ENCODE results near the gene FCHSD1.
"Not testable (repeated sequence)": the region's sequence is repeated elsewhere in the genome, so short reads cannot be mapped to it uniquely, and the experiment has no call there.

FCHSD1 gene

DNA sequence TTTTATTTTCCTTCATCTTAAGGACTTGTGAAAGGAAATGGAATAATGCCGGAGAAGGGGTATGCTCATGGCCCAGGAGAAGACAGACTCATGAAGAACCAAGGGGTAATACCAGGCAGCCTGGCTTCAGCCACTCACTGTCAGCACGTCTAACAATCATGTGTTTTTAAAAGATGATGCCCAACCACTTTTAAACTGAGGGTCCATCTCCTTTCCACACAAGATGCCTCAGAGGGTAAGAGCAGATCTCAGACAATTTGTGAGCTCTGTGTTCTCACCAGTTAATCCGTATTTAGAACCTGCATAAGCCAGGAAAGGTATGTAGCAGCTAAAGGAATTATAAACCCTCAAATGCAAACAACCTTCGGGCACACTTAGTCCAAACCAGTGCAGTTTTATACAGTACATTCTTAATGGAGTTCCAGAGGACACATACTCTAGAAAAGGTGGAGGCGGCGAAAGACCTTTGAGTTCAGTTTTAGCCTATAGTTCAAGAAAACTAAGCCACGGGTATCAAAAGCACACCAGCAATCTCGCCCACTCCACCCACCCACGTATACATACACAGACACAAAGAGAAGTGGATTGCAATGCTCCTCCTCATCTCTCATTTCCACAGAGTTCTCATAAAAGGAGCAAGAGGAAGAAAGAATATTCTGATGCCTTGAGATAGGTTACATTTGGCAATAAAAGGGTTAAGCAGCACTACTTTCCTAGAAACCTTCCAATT lies 35.1 kb downstream of the FCHSD1 start:
- DNase-seq: no peak

DNA sequence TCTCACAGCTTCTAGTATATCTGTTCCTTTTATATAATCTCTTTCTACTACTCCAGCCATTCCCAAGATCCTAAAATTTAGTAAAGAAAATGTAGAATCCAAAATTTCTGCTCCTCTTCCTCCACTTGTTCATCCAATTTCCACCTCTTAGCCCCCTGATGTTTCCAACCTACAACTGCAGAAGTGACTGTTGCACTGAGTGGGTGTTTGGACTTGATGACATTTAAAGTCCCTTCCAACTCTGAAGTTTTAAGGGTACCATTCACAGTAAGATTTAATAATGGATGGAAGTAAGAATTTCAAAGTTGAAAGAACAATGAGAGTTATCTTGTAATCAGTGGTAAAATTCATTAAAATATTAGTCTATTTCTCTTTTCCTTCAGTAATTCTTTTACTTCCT lies 37.9 kb downstream of the FCHSD1 start:
- DNase-seq: no peak

DNA sequence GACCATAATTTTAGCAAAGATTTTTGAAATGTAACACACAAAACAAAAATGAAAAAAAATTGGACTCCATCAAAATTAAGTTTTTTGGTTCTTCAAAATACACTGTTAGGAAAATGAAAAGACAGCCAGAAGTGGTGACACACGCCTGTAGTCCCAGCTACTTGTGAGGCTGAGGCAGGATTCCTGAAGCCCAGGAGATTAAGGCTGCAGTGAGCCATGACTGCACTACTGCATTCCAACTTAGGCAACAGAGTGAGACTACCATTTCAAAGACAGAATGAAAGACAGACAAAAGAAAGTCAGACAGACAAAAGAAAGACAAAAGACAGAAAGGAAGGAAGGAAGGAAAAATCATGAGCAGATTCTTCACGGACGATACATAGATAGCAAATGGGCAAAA lies 39.9 kb downstream of the FCHSD1 start:
- no peak for DNase-seq

DNA sequence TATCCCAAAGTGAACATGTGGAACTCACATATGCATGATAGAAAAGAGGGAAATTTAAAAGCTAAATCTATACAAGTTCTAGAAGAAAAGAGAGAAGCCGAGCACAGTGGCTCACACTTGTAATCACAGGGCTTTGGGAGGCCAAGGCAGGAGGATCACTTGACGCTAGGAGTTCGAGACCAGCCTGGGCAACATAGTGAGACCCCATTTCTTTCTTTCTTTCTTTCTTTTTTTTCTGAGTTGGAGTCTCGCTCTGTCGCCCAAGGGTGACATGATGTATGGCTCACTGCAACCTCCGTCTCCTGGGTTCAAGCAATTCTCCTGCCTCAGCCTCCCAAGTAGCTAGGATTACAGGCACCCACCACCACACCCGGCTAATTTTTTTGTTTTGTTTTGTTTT lies 41.3 kb downstream of the FCHSD1 start:
- not testable (repeated sequence) for DNase-seq

DNA sequence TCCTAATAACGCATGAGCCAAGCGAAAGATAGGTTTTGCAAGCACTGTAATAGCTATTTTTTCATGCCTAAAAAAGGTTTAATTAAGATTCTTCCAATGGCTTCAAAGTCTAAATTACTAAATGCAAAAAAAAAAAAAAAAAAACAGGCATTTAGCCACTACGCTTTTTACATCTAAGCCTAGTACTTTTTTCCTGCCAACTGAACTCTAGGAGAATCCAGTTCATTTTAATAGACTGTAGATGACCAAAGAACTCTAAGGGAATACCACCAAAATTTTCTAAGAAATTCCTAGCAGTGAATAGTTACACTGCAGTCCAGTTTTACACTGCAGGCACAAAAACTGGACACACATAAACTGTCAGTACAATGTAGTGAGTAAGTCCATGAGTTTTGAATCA lies 42.2 kb downstream of the FCHSD1 start:
- no peak for DNase-seq

DNA sequence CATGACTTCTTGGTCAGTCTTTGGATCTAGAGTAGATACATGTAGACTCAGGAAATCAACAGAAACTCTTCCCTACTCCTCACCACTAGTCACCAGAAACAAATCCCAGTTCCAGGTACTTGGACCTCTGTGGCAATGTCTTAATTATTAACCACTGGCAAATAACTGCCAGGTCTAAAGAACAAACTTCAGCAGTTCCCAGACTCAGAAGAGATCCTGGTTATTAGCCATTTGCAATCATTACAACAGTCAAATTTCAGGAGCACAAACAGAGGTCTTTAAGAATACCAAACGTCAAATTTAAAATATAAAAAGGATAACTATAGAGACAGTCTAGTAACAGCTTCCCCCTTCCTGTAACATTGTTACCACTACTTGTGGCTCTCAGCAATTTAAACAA lies 42.7 kb downstream of the FCHSD1 start:
- DNase-seq: no peak

DNA sequence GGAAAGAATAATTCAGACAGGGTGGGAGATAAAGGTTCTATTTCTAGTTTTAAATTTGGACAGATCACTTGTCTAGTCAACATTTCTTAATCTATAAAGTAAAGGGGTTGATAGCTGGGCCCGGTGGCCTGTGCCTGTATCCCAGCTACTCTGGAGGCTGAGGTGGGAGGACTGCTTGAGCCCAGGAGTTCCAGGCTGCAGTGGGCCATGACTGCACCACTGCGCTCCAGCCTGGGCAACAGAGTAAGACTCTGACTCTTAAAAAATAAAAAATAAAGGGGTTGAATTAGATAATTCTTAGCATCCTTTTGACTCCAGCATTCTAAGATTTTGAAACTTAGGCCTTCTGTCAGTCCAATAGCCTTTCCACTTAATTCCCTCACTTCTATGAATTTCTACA lies 43.2 kb downstream of the FCHSD1 start:
- no peak for DNase-seq

DNA sequence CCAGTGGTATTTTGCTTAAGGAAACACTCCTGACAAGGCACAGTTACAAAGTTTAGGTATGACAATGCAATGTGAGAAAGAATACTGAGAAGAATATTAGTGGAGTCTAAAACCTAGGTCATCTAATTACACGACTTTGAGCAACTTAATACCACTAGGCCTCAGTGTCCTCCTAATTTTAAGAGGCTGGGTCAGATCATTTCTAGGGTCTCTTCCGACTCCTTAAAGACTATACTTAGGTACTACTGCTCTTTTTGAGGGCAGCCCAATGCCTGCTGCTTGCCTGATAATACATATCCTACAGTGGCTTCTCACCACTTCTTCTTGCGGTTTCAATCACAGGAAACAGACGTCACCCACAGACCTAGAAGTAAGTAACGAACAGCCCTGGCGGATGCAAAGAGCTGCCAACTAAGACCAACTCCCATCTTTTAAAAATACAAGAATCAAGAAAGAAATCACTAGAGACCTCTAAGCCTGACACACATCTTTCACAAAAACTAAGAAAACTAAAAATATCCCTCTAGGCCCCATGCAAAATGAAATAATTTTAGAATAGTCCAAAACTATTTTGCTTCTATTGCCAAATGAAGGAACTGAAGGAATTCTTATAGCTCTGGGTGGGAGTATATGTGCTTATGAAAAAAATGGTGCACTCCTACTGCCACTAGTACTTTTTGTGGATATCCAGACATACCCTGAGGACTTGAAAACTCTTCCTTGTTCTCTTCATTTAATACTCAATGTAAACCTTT lies 45.5 kb downstream of the FCHSD1 start:
- peak in 3 of 4 experiments; percentile 7 to 46 (median 41) for DNase-seq

DNA sequence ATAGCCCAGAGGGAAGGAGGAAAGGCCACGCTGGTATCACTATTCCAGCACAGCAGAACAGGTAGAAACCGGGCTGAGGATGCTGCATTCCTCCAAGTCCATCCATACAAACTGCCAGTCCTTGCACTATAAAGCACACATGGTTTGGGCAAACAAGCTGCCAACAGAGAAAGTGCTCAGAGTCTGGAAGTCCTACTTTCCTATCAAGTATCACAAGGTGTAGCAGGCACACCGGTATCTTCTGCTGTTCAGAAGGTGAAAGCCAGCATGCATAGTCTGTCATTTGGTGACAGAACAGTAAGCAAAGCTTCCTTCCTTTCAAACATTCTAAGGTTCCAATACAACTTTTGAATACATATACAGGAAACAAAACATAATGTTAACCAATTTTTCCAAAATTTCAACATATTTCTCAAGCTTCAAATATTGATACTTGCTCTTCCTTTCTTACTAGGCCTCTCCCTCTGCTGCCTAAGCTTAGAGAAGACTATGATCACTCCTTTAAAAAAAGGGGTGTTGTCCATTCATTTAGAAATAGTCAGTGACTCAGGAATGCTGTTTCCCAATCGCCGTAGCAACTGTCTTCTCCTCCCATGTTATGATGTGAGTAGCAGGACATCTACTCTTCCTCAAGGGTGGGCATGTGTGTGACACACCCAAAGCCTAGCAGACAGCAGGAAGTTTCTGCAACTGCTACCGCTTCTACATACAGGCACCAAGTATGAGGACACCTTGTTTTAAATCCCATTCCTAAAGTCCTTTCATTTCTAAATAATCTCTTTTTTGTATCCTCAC lies 47.1 kb downstream of the FCHSD1 start:
- no peak for DNase-seq

DNA sequence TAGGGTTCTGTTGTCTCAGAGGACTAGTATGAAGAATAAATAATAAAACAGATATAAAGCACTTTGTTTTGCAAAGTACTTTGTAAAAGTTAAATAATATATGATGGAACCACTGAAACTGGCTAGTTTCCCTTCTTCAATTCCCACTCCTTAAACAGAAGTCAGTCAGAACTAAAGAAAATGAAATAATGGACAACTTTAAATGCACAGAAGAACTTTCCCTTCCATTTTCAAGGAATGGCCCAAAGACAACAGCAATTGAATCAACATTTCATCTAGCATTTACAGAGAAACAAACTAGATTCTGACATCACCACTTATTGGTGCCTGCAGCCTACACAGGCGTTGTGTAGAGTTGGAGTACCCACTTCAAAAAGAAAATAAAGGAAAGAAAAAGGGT lies 48.6 kb downstream of the FCHSD1 start:
- DNase-seq: no peak

DNA sequence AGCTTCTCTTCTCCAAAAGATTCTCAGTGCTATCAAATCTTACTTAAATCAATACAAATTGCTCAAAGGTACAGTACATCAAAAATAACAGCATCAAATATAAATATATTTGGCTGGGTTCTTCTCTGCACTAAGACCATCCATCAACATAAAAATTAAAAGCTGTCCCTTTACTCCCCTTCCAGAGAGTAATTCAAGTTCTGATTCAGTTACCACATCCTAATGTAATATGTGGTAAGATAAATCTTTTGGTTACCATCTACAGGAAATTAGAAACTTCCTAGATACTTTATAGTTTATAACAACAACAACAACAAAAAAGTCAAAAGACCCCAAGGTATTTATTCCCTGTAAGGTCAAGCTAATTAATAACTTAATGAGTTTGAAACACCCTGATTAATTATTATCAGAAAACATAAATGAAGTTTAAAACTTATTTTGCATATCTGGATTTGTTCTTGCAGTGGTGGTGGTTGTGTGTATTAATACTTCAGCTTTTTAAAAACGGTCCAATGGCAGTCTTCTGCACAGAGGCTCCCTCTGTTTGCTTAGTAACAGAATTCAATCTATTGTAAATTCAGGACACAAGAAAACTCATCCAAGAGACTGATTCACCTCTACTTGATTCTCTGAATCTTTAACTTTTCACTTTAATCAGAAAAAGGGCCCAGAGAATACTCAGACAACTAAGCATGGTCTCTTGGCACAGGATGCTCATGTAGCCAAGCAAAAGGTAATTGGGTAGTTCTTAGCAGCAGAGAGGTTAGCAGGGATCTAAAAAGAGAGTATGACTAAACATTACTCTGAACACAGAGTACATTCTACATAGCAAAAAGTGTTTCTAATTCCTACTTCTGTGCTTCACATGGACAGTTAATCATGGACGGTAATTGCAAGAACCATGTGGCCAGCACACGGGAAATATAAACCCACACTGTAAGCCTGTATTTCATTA lies 52.5 kb downstream of the FCHSD1 start:
- DNase-seq: no peak

DNA sequence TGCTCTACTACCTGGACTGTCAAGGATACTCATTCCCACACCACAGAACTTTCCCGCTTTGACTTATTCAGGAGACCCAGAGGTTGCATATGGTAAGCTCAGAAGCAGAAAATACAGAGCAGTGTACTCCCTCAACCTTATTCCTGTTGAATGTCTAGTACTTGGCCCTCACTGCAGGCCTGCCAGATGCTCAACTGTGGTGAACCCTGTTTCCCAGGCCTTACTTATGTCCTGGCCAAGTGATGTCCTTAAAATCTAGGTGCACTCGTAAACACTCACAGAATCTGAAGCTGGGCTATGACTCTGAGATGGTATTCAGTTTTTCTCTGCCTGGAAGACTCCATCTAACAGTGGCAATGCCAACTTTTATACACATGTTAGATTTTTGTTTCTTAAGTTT lies 53.4 kb downstream of the FCHSD1 start:
- no peak for DNase-seq

DNA sequence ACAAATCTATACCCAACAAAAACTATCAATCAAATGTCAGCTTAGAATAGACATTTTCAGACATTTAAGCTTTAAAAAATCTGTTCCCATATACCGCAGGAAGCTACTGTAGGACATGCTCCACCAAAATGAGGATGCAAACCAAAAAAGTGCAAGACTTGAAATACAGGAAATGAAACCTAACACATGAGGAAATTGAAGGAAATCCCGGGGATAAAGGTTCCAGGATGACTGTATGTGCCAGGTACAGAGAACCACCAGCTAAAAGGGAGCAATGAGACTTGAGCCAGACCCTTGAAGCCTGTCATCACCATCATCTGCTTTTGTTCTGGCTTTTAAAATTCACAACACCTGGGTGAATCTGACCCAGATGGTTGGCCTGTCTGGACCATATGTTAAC lies 53.8 kb downstream of the FCHSD1 start:
- no peak for DNase-seq

DNA sequence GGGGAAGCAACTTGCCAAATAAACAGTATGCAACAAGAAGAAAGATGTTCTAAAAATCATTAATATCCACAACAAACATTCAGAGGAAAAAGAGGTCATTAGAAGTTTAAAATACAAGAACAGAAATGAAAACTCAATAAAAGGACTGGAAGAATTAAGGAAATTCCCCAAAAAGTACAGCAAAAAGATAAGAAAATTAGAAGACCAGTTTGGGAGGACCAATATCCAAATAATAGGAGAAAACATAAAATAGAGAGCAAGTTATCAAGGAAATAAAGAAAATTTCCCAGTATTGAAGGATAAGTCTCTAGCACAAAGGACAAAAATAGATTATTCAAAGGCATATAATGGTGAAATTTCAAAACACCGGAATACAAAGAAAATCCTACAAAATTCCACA lies 54.4 kb downstream of the FCHSD1 start:
- DNase-seq: no peak

DNA sequence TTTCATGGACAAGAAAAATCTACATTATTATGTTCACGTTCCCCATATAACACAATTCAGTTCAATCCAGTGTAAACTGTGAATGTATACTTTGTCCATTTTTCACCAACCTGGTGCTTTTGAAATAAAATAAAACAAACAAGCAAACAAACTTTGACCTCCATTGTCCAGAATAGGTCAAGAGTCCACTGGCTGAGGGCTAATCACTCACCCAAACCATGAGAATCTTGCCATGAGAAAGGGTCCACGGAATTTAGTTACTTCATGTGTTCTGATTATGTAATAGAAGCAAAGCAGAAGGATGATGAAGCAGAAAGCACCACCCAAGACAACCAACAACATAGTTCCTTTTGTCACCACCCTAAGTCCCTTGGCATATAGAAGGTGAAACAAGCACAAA lies 61.1 kb downstream of the FCHSD1 start:
- no peak for DNase-seq
